IMR-90 (cell line): ENCODE results near the gene MCCD1. TPM values are rescaled to one million over a fixed set of nuclear protein-coding genes. Genes with fewer than 3 reads are reported as not detected.

Source experiments
- ATAC-seq: fragments of 200-7000 bp; cut with Tn5 transposase; 2 replicates; pipeline ENCODE4 v1.9.1; 2020; ENCODE audit warnings: low read depth, mild to moderate bottlenecking, moderate library complexity
- BruUV-seq: library from RNA; stranded (reverse); fragments of 400-500 nt; replicated peaks from 2 replicates; lab custom pipeline; 2021; lab: Mats Ljungman, UMichigan
- CTCF ChIA-PET: fragments of 300-600 bp; formaldehyde crosslinking; extraction: SDS; loops from one replicate; lab custom pipeline; 2021; ENCODE audit warnings: antibody characterized with exemption; lab: Yijun Ruan, JAX
- POLR2A ChIA-PET: fragments of 300-600 bp; sonication (Branson Sonifier 250); formaldehyde crosslinking; loops from one replicate; lab custom pipeline; 2022; ENCODE audit warnings: antibody characterized with exemption; ENCODE audit not compliant: unreplicated experiment; lab: Charles Lee
- DNase-seq: peaks from one replicate; pipeline ENCODE4 v3.0.0; 2013
- H2AFZ ChIP-seq: replicated peaks from 2 replicates; pipeline ENCODE3; 2013; ENCODE audit warnings: low read length, mild to moderate bottlenecking; ENCODE audit not compliant: poor library complexity
- H2AK5ac ChIP-seq: 2 replicates; pipeline ENCODE4 v1.6.1; 2013; ENCODE audit warnings: low read depth, low read length, inconsistent platforms
- H2AK9ac ChIP-seq: replicated peaks from 2 replicates; pipeline ENCODE3; 2013; ENCODE audit warnings: mild to moderate bottlenecking, low read depth, low read length, moderate library complexity; ENCODE audit not compliant: poor library complexity
- H2BK120ac ChIP-seq: 2 replicates; pipeline ENCODE4 v1.6.1; 2013; ENCODE audit warnings: low read depth, low read length, inconsistent platforms
- H2BK15ac ChIP-seq: 3 replicates; pipeline ENCODE4 v1.6.1; 2013; ENCODE audit warnings: low read depth, low read length, inconsistent platforms
- H2BK20ac ChIP-seq: 2 replicates; pipeline ENCODE4 v1.6.1; 2013; ENCODE audit warnings: low read depth, mild to moderate bottlenecking, inconsistent platforms, low read length, moderate library complexity
- H2BK5ac ChIP-seq: 2 replicates; pipeline ENCODE4 v1.6.1; 2013; ENCODE audit warnings: mild to moderate bottlenecking, low read depth, low read length, inconsistent platforms; ENCODE audit not compliant: poor library complexity, severe bottlenecking
- H3K14ac ChIP-seq: replicated peaks from 2 replicates; pipeline ENCODE4 v1.6.1; 2013; ENCODE audit warnings: low read depth, low read length, inconsistent platforms
- H3K18ac ChIP-seq: 2 replicates; pipeline ENCODE4 v1.6.1; 2013; ENCODE audit warnings: low read depth, low read length, control low read depth
- H3K23ac ChIP-seq: 2 replicates; pipeline ENCODE4 v1.6.1; 2013; ENCODE audit warnings: low read depth, low read length, inconsistent platforms
- H3K27ac ChIP-seq: 2 replicates; pipeline ENCODE4 v1.5.1; 2013; ENCODE audit warnings: mild to moderate bottlenecking, control low read depth, low read length; ENCODE audit not compliant: insufficient read depth
- H3K27me3 ChIP-seq: 2 replicates; pipeline ENCODE4 v1.6.1; 2013; ENCODE audit warnings: low read length; ENCODE audit not compliant: control insufficient read depth, insufficient read depth
- H3K36me3 ChIP-seq: 2 replicates; pipeline ENCODE4 v1.6.1; 2013; ENCODE audit warnings: low read length, mixed read lengths; ENCODE audit not compliant: control insufficient read depth, insufficient read depth
- H3K4ac ChIP-seq: 2 replicates; pipeline ENCODE4 v1.6.1; 2013; ENCODE audit warnings: low read depth, low read length, inconsistent platforms
- H3K4me1 ChIP-seq: 2 replicates; pipeline ENCODE4 v1.6.1; 2013; ENCODE audit warnings: low read length, mixed read lengths; ENCODE audit not compliant: control insufficient read depth, insufficient read depth
- H3K4me2 ChIP-seq: 2 replicates; pipeline ENCODE4 v1.6.1; 2013; ENCODE audit warnings: low read depth, mild to moderate bottlenecking, control low read depth, low read length, moderate library complexity
- H3K4me3 ChIP-seq: 2 replicates; pipeline ENCODE4 v1.5.1; 2013; ENCODE audit warnings: low read depth, mild to moderate bottlenecking, control low read depth, low read length, moderate library complexity; ENCODE audit not compliant: insufficient read depth
- H3K56ac ChIP-seq: 2 replicates; pipeline ENCODE4 v1.6.1; 2013; ENCODE audit warnings: low read length, inconsistent platforms; ENCODE audit not compliant: insufficient read depth; ENCODE audit errors: extremely low read depth
- H3K79me1 ChIP-seq, 2 experiments: 2 replicates each; pipeline ENCODE4 v1.6.1; 2013; ENCODE audit warnings: low read length in 2 of 2, inconsistent platforms in 1 of 2, low read depth in 1 of 2
- H3K9ac ChIP-seq: 2 replicates; pipeline ENCODE4 v1.6.1; 2013; ENCODE audit warnings: low read depth, low read length, control low read depth
- H3K9me1 ChIP-seq: 2 replicates; pipeline ENCODE4 v1.6.1; 2013; ENCODE audit warnings: low read length, inconsistent platforms; ENCODE audit not compliant: insufficient read depth
- H3K9me3 ChIP-seq: 2 replicates; pipeline ENCODE4 v1.6.1; 2013; ENCODE audit warnings: low read length; ENCODE audit not compliant: control insufficient read depth, insufficient read depth
- H4K20me1 ChIP-seq: 2 replicates; pipeline ENCODE4 v1.6.1; 2013; ENCODE audit warnings: low read length, inconsistent platforms; ENCODE audit not compliant: insufficient read depth
- H4K5ac ChIP-seq: 2 replicates; pipeline ENCODE4 v1.6.1; 2013; ENCODE audit warnings: mild to moderate bottlenecking, low read depth, low read length, control low read depth
- H4K8ac ChIP-seq, 2 experiments: 2 replicates each; pipeline ENCODE4 v1.6.1; 2013; ENCODE audit warnings: low read depth in 2 of 2, low read length in 2 of 2, control low read depth in 1 of 2, inconsistent platforms in 1 of 2
- H4K91ac ChIP-seq: 2 replicates; pipeline ENCODE4 v1.6.1; 2013; ENCODE audit warnings: low read depth, low read length, inconsistent platforms; ENCODE audit not compliant: insufficient read depth
- RCOR1 ChIP-seq: IDR thresholded peaks from 2 replicates; pipeline ENCODE4 v1.6.1; 2012; ENCODE audit warnings: mild to moderate bottlenecking, low read length, improper control_type of control experiment; ENCODE audit not compliant: insufficient replicate concordance
- RFX5 ChIP-seq: IDR thresholded peaks from 2 replicates; pipeline ENCODE4 v1.8.0; 2012; ENCODE audit warnings: low read depth, mild to moderate bottlenecking, low read length, moderate library complexity
- SMC3 ChIP-seq: fragments of 150-350 bp; IDR thresholded peaks from 2 replicates; pipeline ENCODE4 v1.6.1; 2016; ENCODE audit warnings: low read depth, mild to moderate bottlenecking, antibody characterized with exemption, low read length, moderate library complexity
- USF2 ChIP-seq: fragments of 150-350 bp; IDR thresholded peaks from 2 replicates; pipeline ENCODE4 v1.6.1; 2017; ENCODE audit warnings: mild to moderate bottlenecking, antibody characterized with exemption, low read length, low read depth
- WGBS, 2 experiments: methylation state at CpG; one replicate each; pipeline versions ENCODE4 v1.1.5 to v1.1.7; 2013; ENCODE audit warnings: missing lambda C conversion rate in 2 of 2; ENCODE audit not compliant: insufficient read length in 1 of 2; ENCODE audit errors: extremely low coverage in 2 of 2; 5-methylcytosine and 5-hydroxymethylcytosine counted together
- dilution Hi-C: fragments of 300-500 bp; cut with HindIII; formaldehyde crosslinking; loops from one replicate; pipeline ENCODE4 v1.14.3; 2018; ENCODE audit warnings: low sequenced_read_pairs; ENCODE audit not compliant: unreplicated experiment
- in situ Hi-C: fragments of 300-500 bp; cut with MboI; formaldehyde crosslinking; loops from 3 replicates; pipeline ENCODE4 v1.14.3; 2019; ENCODE audit warnings: low sequenced_read_pairs, inconsistent platforms, mixed read lengths
- intact Hi-C: fragments of 100-400 bp; cut with micrococcal nuclease; formaldehyde crosslinking; loops from 2 replicates; pipeline ENCODE4 v1.10.0; 2022
- polyA plus RNA-seq, 3 experiments: library from polyadenylated mRNA; depleted of rRNA; stranded (reverse); fragments of >200 nt; gene quantifications; 2 replicates each; pipeline ENCODE4 v1.2.3, GENCODE V29; 2012; ENCODE audit warnings: low replicate concordance in 1 of 3
- total RNA-seq: library from RNA; depleted of rRNA; stranded (reverse); fragments of >200 nt; gene quantifications from 2 replicates; pipeline ENCODE4 v1.2.3, GENCODE V29; 2012

The MCCD1 gene
- total and polyA plus RNA-seq, 2 of the 4 experiments (the other 2 are of a cell fraction), result not detected

- H3K4me1 ChIP-seq, result peaks cover 18% of the 10 kb centered on the region
- no peak overlapping the region for H2BK5ac ChIP-seq
- H4K5ac ChIP-seq, result no peak overlapping the region
- in situ Hi-C loops, result no loop called here
- H4K91ac ChIP-seq, result no peak overlapping the region
- H3K4me2 ChIP-seq, result no peak overlapping the region
- ChIA-PET POLR2A (no interaction called here), CTCF (no interaction called here)
- H2AK5ac ChIP-seq, result no peak overlapping the region
- H3K79me1 ChIP-seq, result peaks cover 12 to 23% of the 10 kb centered on the region in 2 experiments
- no peak for TF ChIP-seq USF2
- TF ChIP-seq SMC3, result no peak
- no peak for TF ChIP-seq RCOR1
- TF ChIP-seq RFX5, result no peak
- H3K27me3 ChIP-seq, result no peaks in the 10 kb centered on the region
- H3K18ac ChIP-seq, result no peak overlapping the region
- dilution Hi-C loops, result no loop called here
- peaks cover 19% of the 10 kb centered on the region; the same call in 1 of the 2 replicates for H3K9me1 ChIP-seq
- 93% methylated on average over 5 of the region's 8 CpGs; no CpG with 5 or more reads in 1 of the 2 experiments for WGBS, 2 experiments
- H3K9me3 ChIP-seq, result no peaks in the 10 kb centered on the region
- no peak overlapping the region for H2AFZ ChIP-seq
- BruUV-seq, result no TSS peak
- DNase-seq (no peak), ATAC-seq (no peak)
- no peak overlapping the region for H3K14ac ChIP-seq
- no peak overlapping the region for H2BK15ac ChIP-seq
- H4K20me1 ChIP-seq, result no peaks in the 10 kb centered on the region
- no peak overlapping the region for H3K27ac ChIP-seq
- no peak overlapping the region for H3K9ac ChIP-seq
- no peak overlapping the region for H3K4me3 ChIP-seq
- H2AK9ac ChIP-seq, result no peak overlapping the region
- no peak overlapping the region for H3K56ac ChIP-seq
- H2BK20ac ChIP-seq, result no peak overlapping the region
- no peak overlapping the region for H4K8ac ChIP-seq
- H3K23ac ChIP-seq, result no peak overlapping the region
- H3K4ac ChIP-seq, result no peak overlapping the region
- intact Hi-C loops, result no loop called here
- peaks cover 33% of the 10 kb centered on the region for H3K36me3 ChIP-seq
- no peak overlapping the region for H2BK120ac ChIP-seq
Observed at GRCh38 chr6:31558318-31558625, 29.5 kb downstream of the MCCD1 start.
